ENCODE measurements around the gene OR1A2.

DNA sequence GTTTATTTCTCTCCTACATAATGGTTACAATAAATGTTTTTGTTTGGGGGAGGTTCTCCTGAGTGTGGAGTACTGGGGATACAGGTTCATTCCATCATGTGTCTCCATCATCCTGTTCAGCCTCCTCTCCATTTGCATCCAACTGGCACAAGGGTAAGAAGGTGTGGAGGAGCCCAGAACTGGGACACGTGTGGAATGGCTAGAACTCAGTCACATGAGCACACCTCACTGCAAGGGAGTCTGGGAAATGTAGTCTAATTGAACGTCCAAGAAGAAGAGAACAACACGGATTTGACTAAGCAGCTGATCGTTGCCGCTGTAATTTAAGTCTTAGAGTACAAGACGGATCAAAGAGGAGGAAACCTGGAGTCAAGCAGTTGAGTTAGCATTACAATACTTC lies 16.3 kb downstream of the OR1A2 start:
- TF ChIP-seq EZH2phosphoT487 (IDR thresholded peaks at IDR 0.05), result no peak
- TF ChIP-seq, protein P1, sequence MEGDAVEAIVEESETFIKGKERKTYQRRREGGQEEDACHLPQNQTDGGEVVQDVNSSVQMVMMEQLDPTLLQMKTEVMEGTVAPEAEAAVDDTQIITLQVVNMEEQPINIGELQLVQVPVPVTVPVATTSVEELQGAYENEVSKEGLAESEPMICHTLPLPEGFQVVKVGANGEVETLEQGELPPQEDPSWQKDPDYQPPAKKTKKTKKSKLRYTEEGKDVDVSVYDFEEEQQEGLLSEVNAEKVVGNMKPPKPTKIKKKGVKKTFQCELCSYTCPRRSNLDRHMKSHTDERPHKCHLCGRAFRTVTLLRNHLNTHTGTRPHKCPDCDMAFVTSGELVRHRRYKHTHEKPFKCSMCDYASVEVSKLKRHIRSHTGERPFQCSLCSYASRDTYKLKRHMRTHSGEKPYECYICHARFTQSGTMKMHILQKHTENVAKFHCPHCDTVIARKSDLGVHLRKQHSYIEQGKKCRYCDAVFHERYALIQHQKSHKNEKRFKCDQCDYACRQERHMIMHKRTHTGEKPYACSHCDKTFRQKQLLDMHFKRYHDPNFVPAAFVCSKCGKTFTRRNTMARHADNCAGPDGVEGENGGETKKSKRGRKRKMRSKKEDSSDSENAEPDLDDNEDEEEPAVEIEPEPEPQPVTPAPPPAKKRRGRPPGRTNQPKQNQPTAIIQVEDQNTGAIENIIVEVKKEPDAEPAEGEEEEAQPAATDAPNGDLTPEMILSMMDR (IDR thresholded peaks at IDR 0.05), result no peak
- TF ChIP-seq EZH2 (IDR thresholded peaks at IDR 0.05), result no peak

Data from neural progenitor cell (in vitro differentiated cells).